ENCODE results near the gene NPAS3.

The NPAS3 gene

GRCh38 chr14:33271216-33271615, 332.5 kb downstream of the NPAS3 start:
- DNase-seq = no peak

- DNase-seq = no peak
Observed at GRCh38 chr14:33271891-33272290, 333.2 kb downstream of the NPAS3 start.

- DNase-seq = no peak
Observed at GRCh38 chr14:33273978-33274377, 335.3 kb downstream of the NPAS3 start.

GRCh38 chr14:33275879-33276278, 337.2 kb downstream of the NPAS3 start:
- DNase-seq = no peak

GRCh38 chr14:33279865-33280264, 341.2 kb downstream of the NPAS3 start:
- DNase-seq = no peak

- no peak for DNase-seq
Observed at GRCh38 chr14:33280646-33281045, 342.0 kb downstream of the NPAS3 start.

- no peak for DNase-seq
Observed at GRCh38 chr14:33282331-33283230, 343.9 kb downstream of the NPAS3 start.

GRCh38 chr14:33285902-33286700, 347.4 kb downstream of the NPAS3 start:
- DNase-seq = no peak

GRCh38 chr14:33287189-33287588, 348.5 kb downstream of the NPAS3 start:
- DNase-seq = no peak

GRCh38 chr14:33290641-33291040, 352.0 kb downstream of the NPAS3 start:
- DNase-seq = no peak

GRCh38 chr14:33291529-33292104, 352.9 kb downstream of the NPAS3 start:
- DNase-seq = no peak

GRCh38 chr14:33294419-33294818, 355.7 kb downstream of the NPAS3 start:
- no peak for DNase-seq

- no peak for DNase-seq
Observed at GRCh38 chr14:33297565-33297964, 358.9 kb downstream of the NPAS3 start.

GRCh38 chr14:33307691-33308251, 369.1 kb downstream of the NPAS3 start:
- peak; percentile 3 for DNase-seq

GRCh38 chr14:33309106-33309505, 370.4 kb downstream of the NPAS3 start:
- DNase-seq = no peak

- DNase-seq = no peak
Observed at GRCh38 chr14:33315217-33315616, 376.5 kb downstream of the NPAS3 start.

- DNase-seq = no peak
Observed at GRCh38 chr14:33315721-33316120, 377.0 kb downstream of the NPAS3 start.

GRCh38 chr14:33317675-33318074, 379.0 kb downstream of the NPAS3 start:
- no peak for DNase-seq

GRCh38 chr14:33323979-33324378, 385.3 kb downstream of the NPAS3 start:
- no peak for DNase-seq

GRCh38 chr14:33331176-33331949, 392.7 kb downstream of the NPAS3 start:
- DNase-seq = no peak

GRCh38 chr14:33332497-33332896, 393.8 kb downstream of the NPAS3 start:
- DNase-seq = no peak

GRCh38 chr14:33335366-33335765, 396.7 kb downstream of the NPAS3 start:
- DNase-seq = no peak

Measured in T1000 (cell line).